SK-N-SH (cell line): Measurements from ENCODE around the gene IGSF3. TPM values are rescaled to one million over a fixed set of nuclear protein-coding genes. Genes with fewer than 3 reads are reported as not detected.

ENCODE experiments used
- CTCF ChIA-PET: fragments of 300-600, 350-600 bp; formaldehyde crosslinking; extraction: SDS; loops from one replicate; lab custom pipeline; 2021; lab: Yijun Ruan, JAX
- POLR2A ChIA-PET: fragments of 350-600 bp; sonication (Branson Sonifier 250); formaldehyde crosslinking; extraction: SDS; loops from one replicate; lab custom pipeline; 2020; ENCODE audit warnings: antibody characterized with exemption, inconsistent platforms; lab: Yijun Ruan, JAX
- DNase-seq: peaks from one replicate; pipeline ENCODE4 v3.0.0; 2012
- H2AFZ ChIP-seq: fragments of 200-600 bp; sonication (generic); 2 replicates; pipeline ENCODE4 v1.8.1; 2016; ENCODE audit warnings: antibody characterized with exemption, mild to moderate bottlenecking, low read depth
- H3F3A ChIP-seq: fragments of 200-600 bp; sonication (generic); replicated peaks from 2 replicates; pipeline ENCODE3; 2016; ENCODE audit warnings: antibody characterized with exemption, mild to moderate bottlenecking; ENCODE audit not compliant: insufficient read depth
- H3K27ac ChIP-seq, 2 experiments: fragments of 200-500 bp in 1 of 2; fragments of 200-600 bp in 1 of 2; sonication (Bioruptor generic) in 1 of 2; sonication (generic), shearing (Covaris generic) in 1 of 2; 2 replicates each; pipeline versions ENCODE4 v1.5.1 to v1.6.1; 2014 to 2016; ENCODE audit warnings: low read depth in 2 of 2, inconsistent platforms in 1 of 2, low read length in 1 of 2, mild to moderate bottlenecking in 1 of 2, mixed read lengths in 1 of 2
- H3K27me3 ChIP-seq: fragments of 200-600 bp; sonication (generic), shearing (Covaris generic); 2 replicates; pipeline ENCODE4 v1.6.1; 2016; ENCODE audit warnings: mixed run types; ENCODE audit not compliant: insufficient read depth
- H3K36me3 ChIP-seq, 2 experiments: fragments of 200-500 bp in 1 of 2; fragments of 200-600 bp in 1 of 2; sonication (Bioruptor generic) in 1 of 2; sonication (generic) in 1 of 2; replicated peaks in 1 of 2; 2 replicates each; pipeline versions ENCODE3 to v1.5.1; 2014 to 2016; ENCODE audit warnings: low read length in 1 of 2, mild to moderate bottlenecking in 1 of 2; ENCODE audit not compliant: insufficient read depth in 2 of 2, control insufficient read depth in 1 of 2
- H3K4me1 ChIP-seq, 2 experiments: fragments of 200-500 bp in 1 of 2; fragments of 200-600 bp in 1 of 2; sonication (Bioruptor generic) in 1 of 2; sonication (generic), shearing (Covaris generic) in 1 of 2; 2 replicates each; pipeline versions ENCODE4 v1.5.1 to v1.6.1; 2014 to 2016; ENCODE audit warnings: low read depth in 1 of 2, low read length in 1 of 2, mixed run types in 1 of 2; ENCODE audit not compliant: insufficient read depth in 2 of 2, control insufficient read depth in 1 of 2
- H3K4me2 ChIP-seq: fragments of 200-600 bp; sonication (generic), shearing (Covaris generic); 2 replicates; pipeline ENCODE4 v1.6.1; 2017; ENCODE audit warnings: mixed run types
- H3K4me3 ChIP-seq, 2 experiments: fragments of 200-500 bp in 1 of 2; fragments of 200-600 bp in 1 of 2; sonication (Bioruptor generic) in 1 of 2; sonication (generic), shearing (Covaris generic) in 1 of 2; 2 replicates each; pipeline versions ENCODE4 v1.5.1 to v1.8.1; 2014 to 2016; ENCODE audit warnings: low read depth in 2 of 2, inconsistent platforms in 1 of 2, low read length in 1 of 2, mild to moderate bottlenecking in 1 of 2, mixed read lengths in 1 of 2, moderate library complexity in 1 of 2
- H3K79me2 ChIP-seq: fragments of 200-600 bp; sonication (generic); 2 replicates; pipeline ENCODE4 v1.8.1; 2017; ENCODE audit warnings: mild to moderate bottlenecking; ENCODE audit not compliant: insufficient read depth
- H3K9ac ChIP-seq: fragments of 200-600 bp; sonication (generic); 2 replicates; pipeline ENCODE4 v1.6.1; 2017; ENCODE audit warnings: mixed run types
- H3K9me2 ChIP-seq: fragments of 200-600 bp; sonication (generic); 2 replicates; pipeline ENCODE4 v1.6.1; 2017; ENCODE audit warnings: mixed run types
- H3K9me3 ChIP-seq: fragments of 200-600 bp; sonication (generic); 2 replicates; pipeline ENCODE4 v1.6.1; 2017; ENCODE audit warnings: mixed run types, mild to moderate bottlenecking, moderate library complexity
- H4K20me1 ChIP-seq: fragments of 200-600 bp; sonication (generic); 2 replicates; pipeline ENCODE4 v1.6.1; 2017; ENCODE audit warnings: mild to moderate bottlenecking, mixed run types; ENCODE audit not compliant: insufficient read depth
- CHD2 ChIP-seq: fragments of 150-350 bp; IDR thresholded peaks from 2 replicates; pipeline ENCODE4 v1.6.1; 2018; ENCODE audit warnings: low read length; ENCODE audit not compliant: partially characterized antibody
- ELF1 ChIP-seq: IDR thresholded peaks from 2 replicates; pipeline ENCODE4 v1.4.0; 2012
- EP300 ChIP-seq, 2 experiments: IDR thresholded peaks; 2 replicates each; pipeline versions ENCODE4 v1.4.0 to v1.6.1; 2012; ENCODE audit warnings: borderline replicate concordance in 1 of 2, low read depth in 1 of 2, low read length in 1 of 2
- FOSL2 ChIP-seq: IDR thresholded peaks from 2 replicates; pipeline ENCODE4 v1.4.0; 2012; ENCODE audit warnings: low read depth, mild to moderate bottlenecking, moderate library complexity, borderline replicate concordance
- GATA2 ChIP-seq: sonication (generic); formaldehyde crosslinking; IDR thresholded peaks from 2 replicates; pipeline ENCODE4 v1.5.0; 2020; ENCODE audit warnings: mild to moderate bottlenecking, missing genetic modification reagents
- NRF1 ChIP-seq: IDR thresholded peaks from 2 replicates; pipeline ENCODE4 v1.6.1; 2012; ENCODE audit warnings: low read depth, mild to moderate bottlenecking, low read length
- POLR2AphosphoS5 ChIP-seq: IDR thresholded peaks from 2 replicates; pipeline ENCODE4 v1.6.1; 2012; ENCODE audit warnings: low read depth, low read length
- RAD21 ChIP-seq: IDR thresholded peaks from 2 replicates; pipeline ENCODE4 v1.6.1; 2012; ENCODE audit warnings: mild to moderate bottlenecking, low read length
- RFX5 ChIP-seq: IDR thresholded peaks from 2 replicates; pipeline ENCODE4 v1.6.1; 2012; ENCODE audit warnings: mild to moderate bottlenecking, improper control_type of control experiment, low read length
- SIN3A ChIP-seq: IDR thresholded peaks from 2 replicates; pipeline ENCODE4 v1.6.1; 2012; ENCODE audit warnings: low read depth, mild to moderate bottlenecking, low read length, moderate library complexity, borderline replicate concordance
- TCF12 ChIP-seq: IDR thresholded peaks from 2 replicates; pipeline ENCODE4 v1.4.0; 2012
- TEAD4 ChIP-seq: IDR thresholded peaks from 2 replicates; pipeline ENCODE4 v1.4.0; 2012; ENCODE audit warnings: mild to moderate bottlenecking, borderline replicate concordance; ENCODE audit not compliant: insufficient read depth
- YY1 ChIP-seq: IDR thresholded peaks from 2 replicates; pipeline ENCODE4 v1.4.0; 2012; ENCODE audit warnings: low read depth, mild to moderate bottlenecking
- WGBS: methylation state at CpG from one replicate; pipeline ENCODE4 v1.1.6; 2017; ENCODE audit warnings: low lambda C conversion rate; 5-methylcytosine and 5-hydroxymethylcytosine counted together
- polyA plus RNA-seq, 3 experiments: library from polyadenylated mRNA; depleted of rRNA; stranded (reverse); fragments of >200 nt; gene quantifications; 2 replicates each; pipeline ENCODE4 v1.2.3, GENCODE V29; 2012
- TF ChIP-seq, protein P1 (sequence below): fragments of 150-350 bp; IDR thresholded peaks from 2 replicates; pipeline ENCODE4 v1.6.1; 2016; ENCODE audit warnings: mild to moderate bottlenecking, low read depth, low read length
- TF ChIP-seq, protein P2 (sequence below): fragments of 150-350 bp; IDR thresholded peaks from 2 replicates; pipeline ENCODE4 v1.6.1; 2017; ENCODE audit warnings: antibody characterized with exemption, low read length, low read depth, borderline replicate concordance
- TF ChIP-seq, protein P3 (sequence below): IDR thresholded peaks from 2 replicates; pipeline ENCODE4; 2012

The IGSF3 gene
- polyA plus RNA-seq, 1 of the 3 experiments (the other 2 are of a cell fraction), result 3.0 TPM

- H3K27me3 ChIP-seq, result no peaks in the 10 kb centered on the region
- CTCF ChIA-PET, result no interaction called here
- no peaks in the 10 kb centered on the region for H3K79me2 ChIP-seq
- TF ChIP-seq RFX5, result no peak
- no peak overlapping the region for H3K4me2 ChIP-seq
- H3K9me3 ChIP-seq, result no peaks in the 10 kb centered on the region
- no peaks in the 10 kb centered on the region for H4K20me1 ChIP-seq
- H2AFZ ChIP-seq, result no peak overlapping the region
- H3K9me2 ChIP-seq, result no peaks in the 10 kb centered on the region
- no peak overlapping the region for H3K9ac ChIP-seq
- POLR2A ChIA-PET, result no interaction called here
- H3K27ac ChIP-seq, result peak overlapping the region in 1 of 2 experiments; percentile 37; a peak in 2 of 4 replicates
- H3F3A ChIP-seq, result peaks cover 7% of the 10 kb centered on the region
- no peaks in the 10 kb centered on the region for H3K4me1 ChIP-seq
- 89% methylated on average over 3 of the region's 3 CpGs for WGBS
- DNase-seq, result no peak
- H3K4me3 ChIP-seq, result no peak overlapping the region
- H3K36me3 ChIP-seq, result peaks cover 7% of the 10 kb centered on the region in 2 experiments
These were observed 137.9 kb downstream of the IGSF3 start for GRCh38 chr1:116529681-116530080.

GRCh38 chr1:116529199-116529631 lies 138.3 kb downstream of the IGSF3 start:
- Histone ChIP-seq H4K20me1 (no peaks in the 10 kb centered on the region), H3K4me1 (no peaks in the 10 kb centered on the region), H3K79me2 (no peaks in the 10 kb centered on the region), H2AFZ (peak overlapping the region; percentile 53; the same call in 1 of the 2 replicates), H3K36me3 (peaks cover 7% of the 10 kb centered on the region in 2 experiments), H3K4me3 (no peak overlapping the region), H3F3A (peaks cover 7% of the 10 kb centered on the region), H3K9me3 (no peaks in the 10 kb centered on the region), H3K4me2 (no peak overlapping the region), H3K27me3 (no peaks in the 10 kb centered on the region), H3K9me2 (no peaks in the 10 kb centered on the region), H3K9ac (no peak overlapping the region), H3K27ac (peak overlapping the region in 1 of 2 experiments; percentile 37; a peak in 2 of 4 replicates)
- POLR2A ChIA-PET, result no interaction called here
- no peak for DNase-seq
- CTCF ChIA-PET, result no interaction called here
- no peak for TF ChIP-seq SIN3A
- TF ChIP-seq, protein P1, sequence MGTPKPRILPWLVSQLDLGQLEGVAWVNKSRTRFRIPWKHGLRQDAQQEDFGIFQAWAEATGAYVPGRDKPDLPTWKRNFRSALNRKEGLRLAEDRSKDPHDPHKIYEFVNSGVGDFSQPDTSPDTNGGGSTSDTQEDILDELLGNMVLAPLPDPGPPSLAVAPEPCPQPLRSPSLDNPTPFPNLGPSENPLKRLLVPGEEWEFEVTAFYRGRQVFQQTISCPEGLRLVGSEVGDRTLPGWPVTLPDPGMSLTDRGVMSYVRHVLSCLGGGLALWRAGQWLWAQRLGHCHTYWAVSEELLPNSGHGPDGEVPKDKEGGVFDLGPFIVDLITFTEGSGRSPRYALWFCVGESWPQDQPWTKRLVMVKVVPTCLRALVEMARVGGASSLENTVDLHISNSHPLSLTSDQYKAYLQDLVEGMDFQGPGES, result no peak
- TF ChIP-seq FOSL2, result peak; percentile 24; the same call in 1 of the 2 replicates
- 64% methylated on average over 3 of the region's 3 CpGs for WGBS

DNA sequence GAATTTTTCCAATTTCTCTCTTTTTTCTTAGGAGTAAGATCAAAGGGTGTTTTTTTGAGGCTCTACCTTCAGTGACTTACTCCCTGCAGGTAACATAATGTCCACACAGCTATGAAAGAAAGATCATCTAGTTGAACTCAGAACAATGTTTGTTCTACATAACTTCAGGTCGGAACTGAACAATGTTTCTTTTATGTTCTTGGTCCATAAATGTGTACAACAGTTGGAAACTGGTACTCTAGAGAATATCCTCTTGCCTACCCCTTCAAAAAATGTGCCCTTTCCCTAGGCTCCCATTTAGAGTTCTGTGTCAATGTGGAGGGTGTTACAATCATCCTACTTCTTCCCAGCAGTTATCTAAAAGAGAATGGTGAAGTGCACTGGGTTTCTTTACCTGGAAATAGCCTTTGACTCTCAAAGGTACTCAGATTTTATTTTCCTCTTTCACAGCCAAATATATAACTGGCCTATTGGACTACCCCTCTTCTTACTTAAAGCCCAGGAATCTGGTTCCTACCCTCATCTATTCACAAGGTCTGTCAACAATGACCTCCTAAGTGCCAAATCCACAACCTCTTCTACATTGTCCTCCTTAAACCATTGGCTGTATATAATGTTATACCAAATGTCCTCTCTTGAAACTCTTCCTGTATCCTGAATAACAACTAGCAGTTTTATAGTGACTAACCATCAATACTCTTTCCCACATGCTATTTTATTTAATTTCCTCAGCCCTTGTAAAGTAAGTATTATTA lies 139.0 kb downstream of the IGSF3 start:
- TF ChIP-seq EP300 (IDR thresholded peaks at IDR 0.05; ENCODE audit: borderline replicate concordance in 1 of 2, low read depth in 1 of 2, low read length in 1 of 2) (no peak), YY1 (no peak), SIN3A (no peak), RAD21 (no peak), RFX5 (no peak), GATA2 (CRISPR knock-in tag) (no peak), POLR2AphosphoS5 (no peak), TCF12 (no peak), CHD2 (no peak), TEAD4 (no peak), NRF1 (no peak), ELF1 (no peak)
- TF ChIP-seq, protein P2, sequence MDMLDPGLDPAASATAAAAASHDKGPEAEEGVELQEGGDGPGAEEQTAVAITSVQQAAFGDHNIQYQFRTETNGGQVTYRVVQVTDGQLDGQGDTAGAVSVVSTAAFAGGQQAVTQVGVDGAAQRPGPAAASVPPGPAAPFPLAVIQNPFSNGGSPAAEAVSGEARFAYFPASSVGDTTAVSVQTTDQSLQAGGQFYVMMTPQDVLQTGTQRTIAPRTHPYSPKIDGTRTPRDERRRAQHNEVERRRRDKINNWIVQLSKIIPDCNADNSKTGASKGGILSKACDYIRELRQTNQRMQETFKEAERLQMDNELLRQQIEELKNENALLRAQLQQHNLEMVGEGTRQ, result no peak
- TF ChIP-seq, protein P3, sequence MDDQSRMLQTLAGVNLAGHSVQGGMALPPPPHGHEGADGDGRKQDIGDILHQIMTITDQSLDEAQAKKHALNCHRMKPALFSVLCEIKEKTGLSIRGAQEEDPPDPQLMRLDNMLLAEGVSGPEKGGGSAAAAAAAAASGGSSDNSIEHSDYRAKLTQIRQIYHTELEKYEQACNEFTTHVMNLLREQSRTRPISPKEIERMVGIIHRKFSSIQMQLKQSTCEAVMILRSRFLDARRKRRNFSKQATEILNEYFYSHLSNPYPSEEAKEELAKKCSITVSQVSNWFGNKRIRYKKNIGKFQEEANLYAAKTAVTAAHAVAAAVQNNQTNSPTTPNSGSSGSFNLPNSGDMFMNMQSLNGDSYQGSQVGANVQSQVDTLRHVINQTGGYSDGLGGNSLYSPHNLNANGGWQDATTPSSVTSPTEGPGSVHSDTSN, result no peak
- TF ChIP-seq, all 33 proteins: peak for 0
- Histone ChIP-seq H3K9me2 (no peaks in the 10 kb centered on the region), H3K36me3 (peaks cover 6 to 7% of the 10 kb centered on the region in 2 experiments), H3K4me1 (no peaks in the 10 kb centered on the region), H3K9me3 (no peaks in the 10 kb centered on the region), H3F3A (peaks cover 7% of the 10 kb centered on the region), H3K27me3 (no peaks in the 10 kb centered on the region), H2AFZ (no peak overlapping the region), H3K4me2 (no peak overlapping the region), H3K27ac (peak overlapping the region in 1 of 2 experiments; percentile 37; a peak in 1 of 4 replicates), H4K20me1 (no peaks in the 10 kb centered on the region), H3K9ac (no peak overlapping the region), H3K79me2 (no peaks in the 10 kb centered on the region), H3K4me3 (no peak overlapping the region)
- no peak for DNase-seq
- WGBS, result 89% methylated on average over 1 of the region's 1 CpG
- ChIA-PET POLR2A (no interaction called here), CTCF (no interaction called here)
